Bronchial epithelial cell (primary cell): ENCODE results near the gene NRN1L. TPM values are rescaled to one million over a fixed set of nuclear protein-coding genes. Genes with fewer than 3 reads are reported as not detected.
"Not testable (repeated sequence)": the region's sequence is repeated elsewhere in the genome, so short reads cannot be mapped to it uniquely, and the experiment has no call there.

ENCODE experiments used
- DNase-seq: peaks from one replicate; pipeline ENCODE4 v3.0.0-alpha.2; 2010; ENCODE audit warnings: low read depth
- FAIRE-seq: peaks from 2 replicates; lab custom pipeline; 2011; peaks lifted over from hg19 to GRCh38; lab: Jason Lieb, UNC
- H3K27me3 ChIP-seq: 2 replicates; pipeline ENCODE4 v1.5.1; 2011; ENCODE audit warnings: low read length; ENCODE audit not compliant: control insufficient read depth, insufficient read depth
- H3K36me3 ChIP-seq: 2 replicates; pipeline ENCODE4 v1.5.1; 2011; ENCODE audit warnings: low read length; ENCODE audit not compliant: control insufficient read depth, insufficient read depth
- H3K4me3 ChIP-seq: 2 replicates; pipeline ENCODE4 v1.5.1; 2011; ENCODE audit warnings: mild to moderate bottlenecking, low read depth, low read length, control low read depth
- CTCF ChIP-seq: IDR thresholded peaks from 2 replicates; pipeline ENCODE4 v1.5.1; 2011; ENCODE audit warnings: mild to moderate bottlenecking, moderate library complexity, low read length, control low read depth, inconsistent platforms; ENCODE audit not compliant: insufficient read depth, severe bottlenecking
- total RNA-seq: library from RNA; depleted of rRNA; stranded (reverse); fragments of >200 nt; gene quantifications from 2 replicates; pipeline ENCODE4 v1.2.1, GENCODE V29; 2014

The NRN1L gene
- total RNA-seq, 1 donor from 2014 or later = not detected

- peak; percentile 99 for DNase-seq
- peaks cover 6% of the 10 kb centered on the region for H3K36me3 ChIP-seq
- no peak for TF ChIP-seq CTCF
- H3K27me3 ChIP-seq = no peaks in the 10 kb centered on the region
- FAIRE-seq = no peak
- no peak overlapping the region for H3K4me3 ChIP-seq
These were observed 27.0 kb upstream of the NRN1L start for GRCh38 chr16:67857547-67858233.

GRCh38 chr16:67858500-67858899 lies 26.2 kb upstream of the NRN1L start:
- DNase-seq = no peak
- Histone ChIP-seq H3K36me3 (peaks cover 6% of the 10 kb centered on the region), H3K4me3 (no peak overlapping the region), H3K27me3 (no peaks in the 10 kb centered on the region)
- no peak for FAIRE-seq
- no peak for TF ChIP-seq CTCF

GRCh38 chr16:67860589-67861398 lies 23.9 kb upstream of the NRN1L start:
- H3K4me3 ChIP-seq = no peak overlapping the region
- H3K27me3 ChIP-seq = no peaks in the 10 kb centered on the region
- no peak for FAIRE-seq
- no peak for TF ChIP-seq CTCF
- peaks cover 7% of the 10 kb centered on the region for H3K36me3 ChIP-seq
- peak; percentile 89 for DNase-seq

GRCh38 chr16:67861877-67862276 lies 22.8 kb upstream of the NRN1L start:
- peaks cover 7% of the 10 kb centered on the region for H3K36me3 ChIP-seq

GRCh38 chr16:67862623-67863583 lies 21.8 kb upstream of the NRN1L start:
- FAIRE-seq (no peak), DNase-seq (no peak)
- H3K36me3 ChIP-seq = peaks cover 12% of the 10 kb centered on the region
- no peak overlapping the region for H3K4me3 ChIP-seq
- TF ChIP-seq CTCF = no peak
- H3K27me3 ChIP-seq = no peaks in the 10 kb centered on the region

More at GRCh38 chr16:67861877-67862276, 22.8 kb upstream of the NRN1L start:
- H3K4me3 ChIP-seq = no peak overlapping the region
- no peak for DNase-seq
- no peaks in the 10 kb centered on the region for H3K27me3 ChIP-seq
- FAIRE-seq = no peak
- TF ChIP-seq CTCF = no peak

- peaks cover 18% of the 10 kb centered on the region for H3K36me3 ChIP-seq
- not testable (repeated sequence) for FAIRE-seq, DNase-seq, H3K27me3 ChIP-seq, H3K4me3 ChIP-seq
These were observed 20.6 kb upstream of the NRN1L start for GRCh38 chr16:67864044-67864443.
